ENCODE results near the gene MSL2. TPM values are rescaled to one million over a fixed set of nuclear protein-coding genes. Genes with fewer than 3 reads are reported as not detected.
"Not testable (repeated sequence)": the region's sequence is repeated elsewhere in the genome, so short reads cannot be mapped to it uniquely, and the experiment has no call there.

Gene MSL2
- total RNA-seq, 4 donors from 2014 or later: 18.2 to 34.3 (median 27.8) TPM

DNA sequence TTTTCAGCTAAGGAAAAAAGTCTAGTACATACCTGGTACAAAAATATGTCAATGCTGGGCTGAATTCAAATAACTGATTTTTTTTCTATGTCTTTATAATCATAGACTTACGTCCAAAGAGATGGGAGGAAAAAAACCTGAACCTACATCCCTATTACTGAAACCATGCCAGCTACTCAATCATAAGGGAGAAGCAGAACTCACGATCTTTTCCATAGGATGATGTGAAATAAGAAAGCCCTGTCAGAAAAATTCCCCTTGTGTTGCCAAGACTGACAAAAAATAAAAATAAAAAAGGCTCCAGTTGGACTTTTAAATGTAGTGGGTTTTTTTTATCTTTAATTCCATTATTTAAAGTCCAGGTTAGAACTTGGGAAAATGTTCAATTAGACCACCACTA lies 3.3 kb downstream of the MSL2 start:
- no peaks in the 10 kb centered on the region for H3K27me3 ChIP-seq
- TF ChIP-seq, protein P1, sequence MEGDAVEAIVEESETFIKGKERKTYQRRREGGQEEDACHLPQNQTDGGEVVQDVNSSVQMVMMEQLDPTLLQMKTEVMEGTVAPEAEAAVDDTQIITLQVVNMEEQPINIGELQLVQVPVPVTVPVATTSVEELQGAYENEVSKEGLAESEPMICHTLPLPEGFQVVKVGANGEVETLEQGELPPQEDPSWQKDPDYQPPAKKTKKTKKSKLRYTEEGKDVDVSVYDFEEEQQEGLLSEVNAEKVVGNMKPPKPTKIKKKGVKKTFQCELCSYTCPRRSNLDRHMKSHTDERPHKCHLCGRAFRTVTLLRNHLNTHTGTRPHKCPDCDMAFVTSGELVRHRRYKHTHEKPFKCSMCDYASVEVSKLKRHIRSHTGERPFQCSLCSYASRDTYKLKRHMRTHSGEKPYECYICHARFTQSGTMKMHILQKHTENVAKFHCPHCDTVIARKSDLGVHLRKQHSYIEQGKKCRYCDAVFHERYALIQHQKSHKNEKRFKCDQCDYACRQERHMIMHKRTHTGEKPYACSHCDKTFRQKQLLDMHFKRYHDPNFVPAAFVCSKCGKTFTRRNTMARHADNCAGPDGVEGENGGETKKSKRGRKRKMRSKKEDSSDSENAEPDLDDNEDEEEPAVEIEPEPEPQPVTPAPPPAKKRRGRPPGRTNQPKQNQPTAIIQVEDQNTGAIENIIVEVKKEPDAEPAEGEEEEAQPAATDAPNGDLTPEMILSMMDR (IDR thresholded peaks at IDR 0.05): no peak
- peak overlapping the region in 2 of 4 donors; percentile 100 for H3K27ac ChIP-seq
- no peaks in the 10 kb centered on the region for H3K9me3 ChIP-seq
- H3K36me3 ChIP-seq: no peaks in the 10 kb centered on the region
- 0 to 6% methylated on average over 2 of the region's 2 CpGs for WGBS, 2 donors (ENCODE audit: low coverage in 1 of 2)
- peaks cover 0 to 73% (median 41%) of the 10 kb centered on the region in 3 donors for H3K4me1 ChIP-seq
- no peak for ATAC-seq
- peak overlapping the region; percentile 74 to 96 for H3K4me3 ChIP-seq

DNA sequence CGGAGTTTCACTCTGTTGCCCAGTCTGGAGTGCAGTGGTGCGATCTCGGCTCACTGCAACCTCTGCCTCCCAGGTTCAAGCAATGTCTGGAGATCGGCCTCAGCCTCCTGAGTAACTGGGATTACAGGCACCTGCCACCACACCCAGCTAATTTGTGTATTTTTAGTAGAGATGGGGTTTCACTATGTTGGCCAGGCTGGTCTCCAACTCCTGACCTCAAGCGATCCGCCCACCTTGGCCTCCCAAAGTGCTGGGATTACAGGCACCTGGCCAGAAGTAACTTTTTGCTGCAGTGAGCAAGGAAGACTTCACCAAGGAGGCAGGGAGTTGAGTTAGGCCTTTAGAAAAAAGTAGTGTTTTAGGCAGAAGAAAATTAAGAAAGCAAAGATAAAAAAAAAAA lies 3.9 kb downstream of the MSL2 start:
- Histone ChIP-seq H3K4me1 (peaks cover 0 to 73% (median 43%) of the 10 kb centered on the region in 3 donors), H3K4me3 (peak overlapping the region; percentile 2 to 96), H3K27ac (peak overlapping the region in 3 of 4 donors; percentile 18 to 100 (median 100))
- not testable (repeated sequence) for H3K27me3 ChIP-seq, H3K36me3 ChIP-seq, ATAC-seq, H3K9me3 ChIP-seq
- 12 to 19% methylated on average over 4 of the region's 6 CpGs for WGBS, 2 donors (ENCODE audit: low coverage in 1 of 2)

DNA sequence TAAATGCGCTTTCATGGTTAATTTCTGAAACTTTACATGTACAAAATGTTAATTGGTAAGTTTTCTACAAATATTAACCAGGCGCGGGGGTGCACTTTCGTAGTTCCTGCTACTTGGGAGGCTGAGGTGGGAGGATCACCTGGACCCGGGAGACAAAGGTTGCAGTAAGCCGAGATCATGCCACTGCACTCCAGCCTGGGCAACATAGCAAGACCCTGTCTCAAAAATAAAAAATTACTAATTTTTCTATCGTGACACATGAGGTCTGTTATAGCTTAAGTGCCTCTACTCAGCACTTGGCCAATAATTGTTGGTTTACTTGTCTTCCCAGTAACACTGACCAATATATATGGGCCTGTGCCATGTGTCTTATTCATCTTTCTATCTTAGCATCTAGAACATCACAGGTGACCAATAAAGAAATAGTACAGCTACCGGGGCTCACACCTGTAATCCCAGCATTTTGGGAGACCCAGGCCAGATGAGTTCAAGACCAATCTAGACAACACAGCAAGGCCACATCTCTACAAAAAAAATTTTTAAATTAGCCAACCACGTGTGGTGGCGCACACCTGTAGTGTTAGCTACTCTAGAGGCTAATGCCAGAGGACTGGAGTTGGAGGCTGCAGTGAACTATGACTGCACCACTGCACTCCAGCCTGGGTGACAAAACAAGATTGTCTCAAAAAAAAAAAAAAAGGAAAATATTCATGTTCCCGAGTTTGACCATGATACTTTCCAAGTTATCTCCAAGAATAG lies 6.1 kb downstream of the MSL2 start:
- no peak overlapping the region for H3K4me3 ChIP-seq
- H3K27ac ChIP-seq: no peak overlapping the region
- H3K27me3 ChIP-seq: no peaks in the 10 kb centered on the region
- H3K9me3 ChIP-seq: no peaks in the 10 kb centered on the region
- H3K4me1 ChIP-seq: peaks cover 0 to 88% (median 45%) of the 10 kb centered on the region in 3 donors
- ATAC-seq: no peak
- TF ChIP-seq EP300 (IDR thresholded peaks at IDR 0.05): no peak
- TF ChIP-seq, protein P1 (IDR thresholded peaks at IDR 0.05): no peak
- TF ChIP-seq POLR2A (IDR thresholded peaks at IDR 0.05): no peak
- no peak for TF ChIP-seq POLR2AphosphoS5 (IDR thresholded peaks at IDR 0.05)
- H3K36me3 ChIP-seq: no peaks in the 10 kb centered on the region
- WGBS, 2 donors (ENCODE audit: low coverage in 1 of 2): 73 to 90% methylated on average over 6 to 11 of the region's 11 CpGs

DNA sequence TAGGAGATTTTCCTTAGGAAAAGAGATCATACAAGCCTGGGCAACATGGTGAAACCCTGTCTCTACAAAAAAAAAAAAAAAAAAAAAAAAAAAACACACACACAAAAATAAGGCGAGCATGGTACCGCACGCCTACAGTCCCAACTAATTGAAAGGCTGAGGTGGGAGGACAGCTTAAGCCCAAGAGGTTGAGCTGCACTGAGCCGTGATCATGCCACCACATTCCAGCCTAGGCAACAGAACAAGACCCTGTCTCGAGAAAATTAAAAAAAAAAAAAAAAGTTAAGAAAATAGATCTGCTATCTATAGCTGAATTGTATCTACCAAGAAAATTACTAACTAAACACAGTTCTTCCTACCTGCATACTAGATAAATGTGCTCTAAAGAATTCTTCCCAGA lies 7.1 kb downstream of the MSL2 start:
- Histone ChIP-seq H3K9me3 (no peaks in the 10 kb centered on the region), H3K27me3 (no peaks in the 10 kb centered on the region), H3K27ac (no peak overlapping the region), H3K4me1 (peaks cover 0 to 98% (median 45%) of the 10 kb centered on the region in 3 donors), H3K4me3 (no peak overlapping the region), H3K36me3 (no peaks in the 10 kb centered on the region)
- no peak for ATAC-seq
- WGBS, 2 donors (ENCODE audit: low coverage in 1 of 2): 90% methylated on average over 4 of the region's 5 CpGs; no CpG with 5 or more reads in 1 of the 2 donors
- TF ChIP-seq, protein P1 (IDR thresholded peaks at IDR 0.05): no peak
- TF ChIP-seq POLR2AphosphoS5 (IDR thresholded peaks at IDR 0.05): no peak
- no peak for TF ChIP-seq EP300 (IDR thresholded peaks at IDR 0.05)
- TF ChIP-seq POLR2A (IDR thresholded peaks at IDR 0.05): no peak

DNA sequence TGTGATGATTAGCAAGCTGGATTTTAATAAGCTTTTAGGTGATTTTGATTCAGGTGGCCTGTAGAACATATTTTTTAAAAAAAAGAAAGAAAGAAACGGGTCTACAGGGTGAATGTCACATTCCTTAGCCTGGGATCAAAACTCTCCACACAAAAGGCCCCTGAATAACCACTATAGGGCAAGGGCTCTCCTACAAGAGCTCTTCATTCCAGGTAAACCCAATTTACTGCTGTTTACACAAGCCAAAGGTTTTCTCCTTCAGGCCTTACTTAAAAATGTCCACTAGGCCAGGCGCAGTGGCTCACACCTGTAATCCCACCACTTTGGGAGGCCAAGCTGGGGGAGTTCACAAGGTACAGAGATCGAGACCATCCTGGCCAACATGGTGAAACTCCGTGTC lies 8.3 kb downstream of the MSL2 start:
- Histone ChIP-seq H3K27ac (no peak overlapping the region), H3K27me3 (no peaks in the 10 kb centered on the region), H3K4me1 (peaks cover 0 to 100% (median 45%) of the 10 kb centered on the region in 3 donors), H3K9me3 (no peaks in the 10 kb centered on the region), H3K36me3 (no peaks in the 10 kb centered on the region), H3K4me3 (no peak overlapping the region)
- WGBS, 2 donors (ENCODE audit: low coverage in 1 of 2): 29 to 54% methylated on average over 1 of the region's 4 CpGs
- no peak for ATAC-seq
- no peak for TF ChIP-seq POLR2A (IDR thresholded peaks at IDR 0.05)
- TF ChIP-seq, protein P1 (IDR thresholded peaks at IDR 0.05): no peak
- no peak for TF ChIP-seq POLR2AphosphoS5 (IDR thresholded peaks at IDR 0.05)
- no peak for TF ChIP-seq EP300 (IDR thresholded peaks at IDR 0.05)
